Measurements from ENCODE around the gene GBGT1. TPM values are rescaled to one million over a fixed set of nuclear protein-coding genes. Genes with fewer than 3 reads are reported as not detected.

GBGT1 gene
- total and polyA plus RNA-seq, 2 donors (not counting 3 experiments of a cell fraction or from before 2014, with no cell fraction given) = 35.6 to 56.3 TPM

DNA sequence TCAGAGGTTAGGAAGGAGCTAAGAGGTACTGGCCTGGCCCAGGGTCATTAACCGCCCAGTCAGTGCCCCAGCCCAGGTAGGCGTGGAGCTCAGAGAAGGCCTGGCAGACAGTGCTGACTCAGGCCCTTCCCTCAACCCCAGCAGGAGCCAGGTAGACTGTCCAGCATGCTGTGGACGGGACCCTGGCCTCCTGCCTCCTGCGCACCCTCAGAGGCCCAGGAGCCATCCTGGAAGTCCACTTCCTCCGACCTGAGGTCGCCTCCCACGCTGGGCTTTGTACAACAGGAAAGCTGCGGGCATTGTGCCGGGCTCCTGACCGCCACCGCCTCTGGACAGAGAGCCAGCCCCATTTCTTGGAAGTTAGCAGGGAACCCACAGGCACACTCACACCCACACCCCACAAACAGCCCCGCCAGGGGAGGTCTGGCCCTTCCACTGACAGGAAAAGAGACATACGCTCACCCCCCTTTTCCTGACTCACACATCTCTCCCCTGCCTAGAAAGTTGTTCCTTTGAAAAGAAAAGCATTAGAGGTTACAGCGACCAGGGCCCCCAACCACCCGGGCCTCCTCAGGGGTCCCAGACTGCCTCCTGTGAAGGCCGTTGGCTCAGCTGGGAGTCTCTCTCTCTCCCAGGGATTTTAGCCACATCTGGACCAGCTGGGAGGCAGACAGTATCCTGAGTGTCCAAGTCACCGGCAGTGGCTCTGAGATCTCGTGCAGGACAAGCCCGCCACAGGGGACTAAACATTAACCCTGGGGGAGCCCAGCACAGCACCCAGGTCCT, 50.4 kb downstream of the GBGT1 start:
- peaks cover 13% of the 10 kb centered on the region for H3K4me1 ChIP-seq (ENCODE audit: control insufficient read depth, extremely low read depth, insufficient read depth, low read length)
- no peak for TF ChIP-seq MYC (IDR thresholded peaks at IDR 0.05; ENCODE audit: low read depth, low read length)
- no peak for TF ChIP-seq FOS (IDR thresholded peaks at IDR 0.05; ENCODE audit: borderline replicate concordance, insufficient read depth, low read length)
- no peak for TF ChIP-seq POLR2AphosphoS5 (IDR thresholded peaks at IDR 0.05; ENCODE audit: insufficient read depth, low read depth, low read length)
- no peak for TF ChIP-seq EZH2 (IDR thresholded peaks at IDR 0.05; ENCODE audit: borderline replicate concordance, low read depth, low read length, severe bottlenecking)
- TF ChIP-seq GATA2 (IDR thresholded peaks at IDR 0.05; ENCODE audit: insufficient read depth, insufficient read length, low read depth, low read length) = no peak
- TF ChIP-seq, protein P1, sequence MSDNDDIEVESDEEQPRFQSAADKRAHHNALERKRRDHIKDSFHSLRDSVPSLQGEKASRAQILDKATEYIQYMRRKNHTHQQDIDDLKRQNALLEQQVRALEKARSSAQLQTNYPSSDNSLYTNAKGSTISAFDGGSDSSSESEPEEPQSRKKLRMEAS (IDR thresholded peaks at IDR 0.05; ENCODE audit: insufficient read depth, insufficient read length) = no peak
- no peak for TF ChIP-seq JUN (IDR thresholded peaks at IDR 0.05; ENCODE audit: borderline replicate concordance, insufficient read depth, insufficient read length, low read depth)
- no peak for TF ChIP-seq POLR2A (IDR thresholded peaks at IDR 0.05; ENCODE audit: low read depth, low read length)
- TF ChIP-seq, protein P2, sequence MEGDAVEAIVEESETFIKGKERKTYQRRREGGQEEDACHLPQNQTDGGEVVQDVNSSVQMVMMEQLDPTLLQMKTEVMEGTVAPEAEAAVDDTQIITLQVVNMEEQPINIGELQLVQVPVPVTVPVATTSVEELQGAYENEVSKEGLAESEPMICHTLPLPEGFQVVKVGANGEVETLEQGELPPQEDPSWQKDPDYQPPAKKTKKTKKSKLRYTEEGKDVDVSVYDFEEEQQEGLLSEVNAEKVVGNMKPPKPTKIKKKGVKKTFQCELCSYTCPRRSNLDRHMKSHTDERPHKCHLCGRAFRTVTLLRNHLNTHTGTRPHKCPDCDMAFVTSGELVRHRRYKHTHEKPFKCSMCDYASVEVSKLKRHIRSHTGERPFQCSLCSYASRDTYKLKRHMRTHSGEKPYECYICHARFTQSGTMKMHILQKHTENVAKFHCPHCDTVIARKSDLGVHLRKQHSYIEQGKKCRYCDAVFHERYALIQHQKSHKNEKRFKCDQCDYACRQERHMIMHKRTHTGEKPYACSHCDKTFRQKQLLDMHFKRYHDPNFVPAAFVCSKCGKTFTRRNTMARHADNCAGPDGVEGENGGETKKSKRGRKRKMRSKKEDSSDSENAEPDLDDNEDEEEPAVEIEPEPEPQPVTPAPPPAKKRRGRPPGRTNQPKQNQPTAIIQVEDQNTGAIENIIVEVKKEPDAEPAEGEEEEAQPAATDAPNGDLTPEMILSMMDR (IDR thresholded peaks at IDR 0.05; ENCODE audit: extremely low read depth in 1 of 2, insufficient read depth in 1 of 2, low read depth in 1 of 2, low read length in 2 of 2) = no peak
- peak; percentile 65 for FAIRE-seq
- no peaks in the 10 kb centered on the region for H3K79me2 ChIP-seq (ENCODE audit: control insufficient read depth, insufficient read depth, low read length)
- peaks cover 0 to 15% of the 10 kb centered on the region in 2 experiments for H3K36me3 ChIP-seq (ENCODE audit: control insufficient read depth in 2 of 2, extremely low read depth in 1 of 2, insufficient read depth in 2 of 2, low read length in 2 of 2)
- DNase-seq (ENCODE audit: low read depth, low spot score) = peak; percentile 45
- H3K27me3 ChIP-seq (ENCODE audit: control insufficient read depth in 2 of 2, insufficient read depth in 2 of 2, low read length in 2 of 2) = no peaks in the 10 kb centered on the region
- H4K20me1 ChIP-seq (replicated peaks; ENCODE audit: control insufficient read depth, extremely low read depth, insufficient read depth, low read length) = no peaks in the 10 kb centered on the region
- peak overlapping the region; percentile 21 for H3K4me2 ChIP-seq (ENCODE audit: insufficient read depth, low read length)
- no peak overlapping the region for H2AFZ ChIP-seq (ENCODE audit: low read depth, low read length)
- dilution Hi-C loops (cut with MboI; ENCODE audit: extremely low pct_ligation_motif_present, low sequenced_read_pairs) (no loop called here), intact Hi-C loops (cut with micrococcal nuclease) (no loop called here)
- no peaks in the 10 kb centered on the region for H3K9me3 ChIP-seq (replicated peaks; ENCODE audit: control insufficient read depth, insufficient read depth, low read length)
- no peak overlapping the region for H3K27ac ChIP-seq (ENCODE audit: insufficient read depth, low read depth, low read length)
- H3K9ac ChIP-seq (replicated peaks; ENCODE audit: extremely low read depth, insufficient read depth, low read length) = no peak overlapping the region
- CTCF ChIA-PET = interaction anchor here (1.1 to 2.6 kb wide), 3 partner anchors 10 to 39 kb away, joined by 3 to 43 read pairs (median 3); no protein-coding TSS in a partner anchor
- BruUV-seq (replicated peaks) = no TSS peak
- no peaks in the 10 kb centered on the region for H3K9me1 ChIP-seq (replicated peaks; ENCODE audit: control insufficient read depth, extremely low read depth, insufficient read depth, low read length)
- POLR2A ChIA-PET = no interaction called here
- no peak overlapping the region for H3K4me3 ChIP-seq (replicated peaks in 1 of 3; ENCODE audit: insufficient read depth in 1 of 3, low read depth in 1 of 3, low read length in 3 of 3)

Measured in endothelial cell of umbilical vein (primary cell).